H9 (cell line): ENCODE measurements around the gene IL17RA. TPM values are rescaled to one million over a fixed set of nuclear protein-coding genes. Genes with fewer than 3 reads are reported as not detected.

ENCODE experiments used
- DNase-seq: peaks from one replicate; pipeline ENCODE4 v3.0.0-alpha.2; 2017
- H2AFZ ChIP-seq: one replicate; pipeline ENCODE4 v1.6.1; 2013; ENCODE audit warnings: mild to moderate bottlenecking, low read length, control low read depth, moderate library complexity
- H2AK5ac ChIP-seq: 2 replicates; pipeline ENCODE4 v1.6.1; 2013; ENCODE audit warnings: low read length, control low read depth, mixed read lengths; ENCODE audit not compliant: insufficient read length
- H2BK120ac ChIP-seq: one replicate; pipeline ENCODE4 v1.6.1; 2013; ENCODE audit warnings: low read depth, mild to moderate bottlenecking, low read length, control low read depth, inconsistent platforms; ENCODE audit not compliant: poor library complexity, severe bottlenecking
- H2BK12ac ChIP-seq: 2 replicates; pipeline ENCODE4 v1.6.1; 2013; ENCODE audit warnings: low read length, control low read depth, mixed read lengths, low read depth; ENCODE audit not compliant: insufficient read length
- H2BK15ac ChIP-seq: 2 replicates; pipeline ENCODE4 v1.6.1; 2013; ENCODE audit warnings: low read depth, low read length, control low read depth
- H2BK20ac ChIP-seq: one replicate; pipeline ENCODE4 v1.6.1; 2013; ENCODE audit warnings: low read depth, mild to moderate bottlenecking, low read length, control low read depth, inconsistent platforms; ENCODE audit not compliant: poor library complexity, severe bottlenecking
- H2BK5ac ChIP-seq: 2 replicates; pipeline ENCODE4 v1.6.1; 2013; ENCODE audit warnings: low read length, control low read depth, mixed read lengths; ENCODE audit not compliant: insufficient read length
- H3K14ac ChIP-seq: 2 replicates; pipeline ENCODE4 v1.6.1; 2013; ENCODE audit warnings: low read length, control low read depth; ENCODE audit not compliant: insufficient read depth
- H3K18ac ChIP-seq: 2 replicates; pipeline ENCODE4 v1.6.1; 2013; ENCODE audit warnings: low read depth, mild to moderate bottlenecking, mixed read lengths, low read length, control low read depth; ENCODE audit not compliant: insufficient read length
- H3K23ac ChIP-seq: 2 replicates; pipeline ENCODE4 v1.6.1; 2013; ENCODE audit warnings: low read length, control low read depth, mixed read lengths, low read depth; ENCODE audit not compliant: insufficient read length
- H3K23me2 ChIP-seq: 2 replicates; pipeline ENCODE4 v1.6.1; 2013; ENCODE audit warnings: low read depth, mild to moderate bottlenecking, mixed read lengths, low read length, control low read depth; ENCODE audit not compliant: insufficient read length, poor library complexity, severe bottlenecking
- H3K27ac ChIP-seq: 2 replicates; pipeline ENCODE4 v1.5.1; 2013; ENCODE audit warnings: low read length, control low read depth, mixed read lengths, low read depth; ENCODE audit not compliant: insufficient read length
- H3K27me3 ChIP-seq: 2 replicates; pipeline ENCODE4 v1.6.1; 2013; ENCODE audit warnings: low read length, control low read depth, inconsistent platforms; ENCODE audit not compliant: insufficient read depth
- H3K4ac ChIP-seq: 2 replicates; pipeline ENCODE4 v1.6.1; 2013; ENCODE audit warnings: low read depth, mild to moderate bottlenecking, control low read depth, inconsistent platforms, low read length, moderate library complexity
- H3K4me1 ChIP-seq: 2 replicates; pipeline ENCODE4 v1.6.1; 2013; ENCODE audit warnings: low read length, control low read depth, inconsistent platforms; ENCODE audit not compliant: insufficient read depth
- H3K4me2 ChIP-seq: 2 replicates; pipeline ENCODE4 v1.6.1; 2013; ENCODE audit warnings: low read length, control low read depth, mixed read lengths; ENCODE audit not compliant: insufficient read length, insufficient read depth
- H3K56ac ChIP-seq: 2 replicates; pipeline ENCODE4 v1.6.1; 2013; ENCODE audit warnings: low read depth, mild to moderate bottlenecking, mixed read lengths, low read length, control low read depth; ENCODE audit not compliant: insufficient read length
- H3K79me1 ChIP-seq: 2 replicates; pipeline ENCODE4 v1.6.1; 2013; ENCODE audit warnings: low read depth, mild to moderate bottlenecking, moderate library complexity, low read length, control low read depth, inconsistent platforms; ENCODE audit not compliant: insufficient read depth, poor library complexity, severe bottlenecking
- H3K79me2 ChIP-seq: 2 replicates; pipeline ENCODE4 v1.6.1; 2013; ENCODE audit warnings: low read length, control low read depth, inconsistent platforms; ENCODE audit not compliant: insufficient read depth
- H3K9ac ChIP-seq: 2 replicates; pipeline ENCODE4 v1.6.1; 2013; ENCODE audit warnings: low read length, control low read depth, mixed read lengths; ENCODE audit not compliant: insufficient read length; ENCODE audit errors: extremely low read depth
- H3K9me3 ChIP-seq: one replicate; pipeline ENCODE4 v1.6.1; 2013; ENCODE audit warnings: low read depth, low read length, inconsistent platforms; ENCODE audit not compliant: control insufficient read depth
- H3T11ph ChIP-seq: one replicate; pipeline ENCODE4 v1.6.1; 2013; ENCODE audit warnings: mild to moderate bottlenecking, low read length, control low read depth, inconsistent platforms
- H4K20me1 ChIP-seq: one replicate; pipeline ENCODE4 v1.6.1; 2013; ENCODE audit not compliant: control insufficient read depth, insufficient read length, insufficient read depth
- H4K5ac ChIP-seq: 2 replicates; pipeline ENCODE4 v1.6.1; 2013; ENCODE audit warnings: low read depth, mild to moderate bottlenecking, mixed read lengths, low read length, control low read depth; ENCODE audit not compliant: insufficient read length
- H4K8ac ChIP-seq: replicated peaks from 2 replicates; pipeline ENCODE4 v1.6.1; 2013; ENCODE audit warnings: low read length, control low read depth, mixed read lengths, low read depth; ENCODE audit not compliant: insufficient read length
- H4K91ac ChIP-seq: 2 replicates; pipeline ENCODE4 v1.6.1; 2013; ENCODE audit warnings: low read depth, mild to moderate bottlenecking, moderate library complexity, mixed read lengths, low read length, control low read depth; ENCODE audit not compliant: insufficient read length
- H3K27ac Mint-ChIP-seq, 3 experiments: 2 replicates in 2 of 3; 3 replicates in 1 of 3; pipeline ENCODE4 v1.8.0; 2020 to 2021; ENCODE audit warnings: mixed read lengths in 3 of 3, mild to moderate bottlenecking in 1 of 3, moderate library complexity in 1 of 3
- H3K27me3 Mint-ChIP-seq: 2 replicates; pipeline ENCODE4 v1.8.0; 2021; ENCODE audit warnings: low read depth, mild to moderate bottlenecking, moderate library complexity, mixed read lengths
- H3K36me3 Mint-ChIP-seq, 3 experiments: 2 replicates in 2 of 3; 3 replicates in 1 of 3; pipeline ENCODE4 v1.8.0; 2020 to 2021; ENCODE audit warnings: low read depth in 3 of 3, mixed read lengths in 3 of 3; ENCODE audit not compliant: insufficient read depth in 1 of 3
- H3K4me1 Mint-ChIP-seq, 2 experiments: 2 replicates each; pipeline ENCODE4 v1.8.0; 2020; ENCODE audit warnings: mixed read lengths in 2 of 2
- H3K4me3 Mint-ChIP-seq, 2 experiments: 2 replicates in 1 of 2; 3 replicates in 1 of 2; pipeline ENCODE4 v1.8.0; 2020 to 2021; ENCODE audit warnings: mild to moderate bottlenecking in 2 of 2, mixed read lengths in 2 of 2, moderate library complexity in 1 of 2
- H3K9me3 Mint-ChIP-seq, 2 experiments: 2 replicates in 1 of 2; 3 replicates in 1 of 2; pipeline ENCODE4 v1.8.0; 2020; ENCODE audit warnings: mild to moderate bottlenecking in 2 of 2, mixed read lengths in 2 of 2, moderate library complexity in 1 of 2
- CTCF ChIP-seq: fragments of 200-600 bp; sonication (generic); conservative IDR thresholded peaks from 3 replicates; pipeline ENCODE4 v1.8.0; 2021; ENCODE audit warnings: antibody characterized with exemption, mild to moderate bottlenecking
- WGBS: extraction: QIAGEN DNeasy Blood & Tissue Kit; methylation state at CpG from one replicate; pipeline ENCODE4 v1.1.7; 2013; ENCODE audit warnings: missing lambda C conversion rate, low lambda C conversion rate, mixed read lengths; ENCODE audit not compliant: insufficient read length; ENCODE audit errors: extremely low coverage; 5-methylcytosine and 5-hydroxymethylcytosine counted together
- total RNA-seq: library from RNA; stranded (reverse); gene quantifications from 2 replicates; pipeline ENCODE4 v1.2.1, GENCODE V29; 2021

The IL17RA gene
- total RNA-seq, 1 experiment from 2014 or later: 12.4 TPM

- no peak overlapping the region for H2BK15ac ChIP-seq
- no CpG with 5 or more reads among the region's 6 CpGs for WGBS
- no peaks in the 10 kb centered on the region for H3K23me2 ChIP-seq
- no peaks in the 10 kb centered on the region; a peak in 1 of 5 replicates for H3K9me3 Mint-ChIP-seq
- peaks cover 3 to 8% of the 10 kb centered on the region in 2 experiments; a peak in 3 of 4 replicates for H3K4me1 Mint-ChIP-seq
- no peak for DNase-seq
- no peak overlapping the region for H3K23ac ChIP-seq
- H3K4me2 ChIP-seq: no peak overlapping the region
- no peaks in the 10 kb centered on the region for H3K79me2 ChIP-seq
- H4K20me1 ChIP-seq: no peaks in the 10 kb centered on the region
- H3K4ac ChIP-seq: no peak overlapping the region
- H3K27ac Mint-ChIP-seq: no peak overlapping the region
- H3K27me3 Mint-ChIP-seq: no peaks in the 10 kb centered on the region
- no peak for TF ChIP-seq CTCF
- H3K18ac ChIP-seq: no peak overlapping the region
- no peak overlapping the region for H2AFZ ChIP-seq
- H3K36me3 Mint-ChIP-seq: peaks cover 4 to 40% (median 21%) of the 10 kb centered on the region in 3 experiments; a peak in 6 of 7 replicates
- no peaks in the 10 kb centered on the region for H3K79me1 ChIP-seq
- no peaks in the 10 kb centered on the region for H3K27me3 ChIP-seq
- H4K91ac ChIP-seq: no peak overlapping the region
- H2BK12ac ChIP-seq: no peak overlapping the region
- H4K5ac ChIP-seq: no peak overlapping the region
- H3K4me1 ChIP-seq: no peaks in the 10 kb centered on the region
- no peak overlapping the region for H3K9ac ChIP-seq
- no peak overlapping the region for H2AK5ac ChIP-seq
- H3T11ph ChIP-seq: no peak overlapping the region
- no peak overlapping the region for H3K56ac ChIP-seq
- no peak overlapping the region for H2BK120ac ChIP-seq
- H2BK20ac ChIP-seq: no peak overlapping the region
- no peak overlapping the region for H3K4me3 Mint-ChIP-seq
- H3K27ac ChIP-seq: no peak overlapping the region
- no peak overlapping the region for H2BK5ac ChIP-seq
- H4K8ac ChIP-seq: no peak overlapping the region
- H3K14ac ChIP-seq: no peak overlapping the region
- H3K9me3 ChIP-seq: no peaks in the 10 kb centered on the region
Measured at GRCh38 chr22:17100621-17101020, 15.8 kb downstream of the IL17RA start.
